K562 (cell line): ENCODE results near the gene ZKSCAN5. TPM values are rescaled to one million over a fixed set of nuclear protein-coding genes. Genes with fewer than 3 reads are reported as not detected.

Source experiments
- BRCA1 ChIP-seq, 2 experiments: fragments of 450-650 bp in 1 of 2; sonication (generic) in 1 of 2; formaldehyde crosslinking in 1 of 2; IDR thresholded peaks; 2 replicates each; pipeline versions ENCODE4 v1.5.0 to v1.6.1; 2017 to 2020; ENCODE audit warnings: mild to moderate bottlenecking in 1 of 2, missing genetic modification reagents in 1 of 2
- CSDE1 ChIP-seq, 2 experiments: fragments of 450-650 bp; IDR thresholded peaks; 2 replicates each; pipeline ENCODE4 v1.6.1; 2016; ENCODE audit warnings: mild to moderate bottlenecking in 1 of 2
- CXXC5 ChIP-seq: fragments of 250-450 bp; sonication (Bioruptor Pico); IDR thresholded peaks from 2 replicates; pipeline ENCODE4 v1.8.0; 2022; ENCODE audit warnings: inconsistent platforms, mild to moderate bottlenecking, moderate library complexity
- ERF ChIP-seq: fragments of 450-650 bp; formaldehyde crosslinking; IDR thresholded peaks from 2 replicates; pipeline ENCODE4 v1.4.0; 2020; ENCODE audit warnings: mild to moderate bottlenecking, mixed read lengths
- HIVEP1 ChIP-seq: fragments of 250-450 bp; sonication (Bioruptor Pico); IDR thresholded peaks from 2 replicates; pipeline ENCODE4 v1.4.0; 2020; ENCODE audit warnings: mild to moderate bottlenecking
- KLF13 ChIP-seq: fragments of 450-650 bp; IDR thresholded peaks from 2 replicates; pipeline ENCODE4 v1.6.1; 2016; ENCODE audit warnings: missing genetic modification characterization, low read depth, mild to moderate bottlenecking, missing compliant biosample characterization, moderate library complexity, borderline replicate concordance
- MYBL2 ChIP-seq, 2 experiments: fragments of 450-650 bp in 1 of 2; sonication (generic) in 1 of 2; formaldehyde crosslinking in 1 of 2; IDR thresholded peaks; 2 replicates each; pipeline versions ENCODE4 v1.6.1 to v1.8.1; 2017 to 2022; ENCODE audit warnings: borderline replicate concordance in 1 of 2, inconsistent platforms in 1 of 2, low read depth in 1 of 2, mild to moderate bottlenecking in 1 of 2, missing genetic modification reagents in 1 of 2, moderate library complexity in 1 of 2
- POLR2AphosphoS5 ChIP-seq: IDR thresholded peaks from 2 replicates; pipeline ENCODE4 v1.6.1; 2011; ENCODE audit warnings: mild to moderate bottlenecking, low read depth, low read length, moderate library complexity; ENCODE audit not compliant: control insufficient read depth, insufficient read depth
- TFAM ChIP-seq: fragments of 250-450 bp; sonication (Bioruptor Pico); conservative IDR thresholded peaks from 2 replicates; pipeline ENCODE4 v1.5.0; 2021; ENCODE audit warnings: mild to moderate bottlenecking, moderate library complexity
- TRIM24 ChIP-seq, 2 experiments: fragments of 450-650 bp; IDR thresholded peaks; 2 replicates each; pipeline ENCODE4 v1.6.1; 2016
- ZNF124 ChIP-seq: sonication (generic); formaldehyde crosslinking; IDR thresholded peaks from 2 replicates; pipeline ENCODE4 v1.8.1; 2022; ENCODE audit warnings: missing genetic modification reagents
- ZNF24 ChIP-seq: fragments of 450-650 bp; IDR thresholded peaks from 2 replicates; pipeline ENCODE4 v1.6.1; 2016
- ZNF507 ChIP-seq: conservative IDR thresholded peaks from 2 replicates; pipeline ENCODE4 v1.6.1; 2017; ENCODE audit warnings: missing genetic modification characterization, missing compliant biosample characterization
- polyA plus RNA-seq, 8 experiments: library from polyadenylated mRNA; depleted of rRNA in 4 of 8; stranded (reverse) in 5 of 8; unstranded in 3 of 8; fragments of >200 nt; fragmentation: Nextera tagmentation in 2 of 8; fragmentation: Illumina TruSeq in 1 of 8; extraction: Ambion mirVana in 2 of 8; extraction: Trizol in 1 of 8; gene quantifications; 2 replicates each; pipeline versions ENCODE4 v1.2.1 to v1.2.3, GENCODE V29; 2011 to 2014; ENCODE audit warnings: inconsistent platforms in 1 of 8, missing spikeins in 1 of 8
- total RNA-seq, 7 experiments: library from RNA; depleted of rRNA in 6 of 7; stranded (reverse); fragments of >200 nt in 6 of 7; fragmentation: Illumina TruSeq in 2 of 7; extraction: Trizol in 2 of 7; gene quantifications; 2 replicates each; pipeline versions ENCODE4 v1.2.1 to v1.2.3, GENCODE V29; 2011 to 2021; ENCODE audit warnings: low replicate concordance in 1 of 7
- TF ChIP-seq, protein P1 (sequence below): fragments of 150-350 bp; conservative IDR thresholded peaks from 2 replicates; pipeline ENCODE4 v1.6.1; 2014; ENCODE audit warnings: low read length
- TF ChIP-seq, protein P2 (sequence below): fragments of 450-650 bp; IDR thresholded peaks from 2 replicates; pipeline ENCODE4 v1.6.1; 2018; ENCODE audit warnings: mild to moderate bottlenecking, low read depth; ENCODE audit not compliant: partially characterized antibody
- TF ChIP-seq, protein P3 (sequence below): sonication (generic); formaldehyde crosslinking; IDR thresholded peaks from 2 replicates; pipeline ENCODE4 v1.8.0; 2022; ENCODE audit warnings: missing genetic modification reagents, mild to moderate bottlenecking, borderline replicate concordance
- TF ChIP-seq, protein P4 (sequence below), 2 experiments: fragments of 150-350 bp in 1 of 2; IDR thresholded peaks; 2 replicates each; pipeline ENCODE4 v1.6.1; 2012 to 2016; ENCODE audit warnings: low read depth in 2 of 2, low read length in 2 of 2, mild to moderate bottlenecking in 1 of 2, moderate library complexity in 1 of 2

Gene ZKSCAN5
- total and polyA plus RNA-seq, 9 of the 15 experiments (the other 6 are each of a cell fraction or from before 2014, with no cell fraction given): 4.2 to 19.0 (median 15.0) TPM

DNA sequence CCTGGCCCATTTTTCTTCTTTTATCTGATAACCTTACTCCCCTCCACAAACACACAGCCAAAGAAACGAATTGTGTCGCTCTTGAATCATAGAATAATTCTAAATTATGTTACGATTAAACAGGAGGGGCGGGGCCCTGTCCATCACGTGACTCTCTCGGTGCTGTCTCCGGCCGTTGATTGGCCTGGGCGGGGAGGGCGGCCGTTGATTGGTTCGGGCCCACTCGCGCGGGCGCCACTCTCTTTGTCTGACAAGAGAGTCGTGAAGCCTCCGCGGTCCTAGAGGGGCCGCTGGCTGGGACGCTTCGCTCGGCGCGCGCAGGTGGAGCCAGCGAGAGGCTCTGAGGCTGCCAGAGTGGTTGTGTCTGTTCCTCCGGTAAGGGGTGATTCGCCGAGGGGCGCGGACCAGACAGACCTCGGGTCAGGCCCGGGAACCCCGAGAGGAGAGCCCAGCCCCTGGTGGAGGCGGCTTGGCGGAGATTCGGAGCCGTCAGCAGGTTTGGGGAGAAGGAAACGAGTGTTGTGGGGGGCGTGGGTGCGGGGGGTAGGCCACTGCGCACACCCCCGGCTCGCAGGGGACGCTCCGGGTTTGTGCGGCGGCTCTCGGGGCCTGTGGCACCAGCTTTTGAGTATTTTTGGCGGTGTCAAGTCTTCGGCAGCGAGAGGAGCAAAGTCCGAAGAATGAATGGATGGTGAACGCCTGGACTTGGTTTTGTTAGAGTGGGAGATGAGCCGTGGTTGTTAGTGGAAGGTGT is 31.7 kb upstream of the ZKSCAN5 start, which contains the start of gene ZNF789 (continued):
- TF ChIP-seq, protein P1, sequence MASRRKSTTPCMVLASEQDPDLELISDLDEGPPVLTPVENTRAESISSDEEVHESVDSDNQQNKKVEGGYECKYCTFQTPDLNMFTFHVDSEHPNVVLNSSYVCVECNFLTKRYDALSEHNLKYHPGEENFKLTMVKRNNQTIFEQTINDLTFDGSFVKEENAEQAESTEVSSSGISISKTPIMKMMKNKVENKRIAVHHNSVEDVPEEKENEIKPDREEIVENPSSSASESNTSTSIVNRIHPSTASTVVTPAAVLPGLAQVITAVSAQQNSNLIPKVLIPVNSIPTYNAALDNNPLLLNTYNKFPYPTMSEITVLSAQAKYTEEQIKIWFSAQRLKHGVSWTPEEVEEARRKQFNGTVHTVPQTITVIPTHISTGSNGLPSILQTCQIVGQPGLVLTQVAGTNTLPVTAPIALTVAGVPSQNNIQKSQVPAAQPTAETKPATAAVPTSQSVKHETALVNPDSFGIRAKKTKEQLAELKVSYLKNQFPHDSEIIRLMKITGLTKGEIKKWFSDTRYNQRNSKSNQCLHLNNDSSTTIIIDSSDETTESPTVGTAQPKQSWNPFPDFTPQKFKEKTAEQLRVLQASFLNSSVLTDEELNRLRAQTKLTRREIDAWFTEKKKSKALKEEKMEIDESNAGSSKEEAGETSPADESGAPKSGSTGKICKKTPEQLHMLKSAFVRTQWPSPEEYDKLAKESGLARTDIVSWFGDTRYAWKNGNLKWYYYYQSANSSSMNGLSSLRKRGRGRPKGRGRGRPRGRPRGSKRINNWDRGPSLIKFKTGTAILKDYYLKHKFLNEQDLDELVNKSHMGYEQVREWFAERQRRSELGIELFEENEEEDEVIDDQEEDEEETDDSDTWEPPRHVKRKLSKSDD: no peak
- TF ChIP-seq CSDE1 (IDR thresholded peaks at IDR 0.05) (no peak), TFAM (CRISPR knock-in tag) (no peak), KLF13 (tag) (peak; percentile 56; the same call in 1 of the 2 replicates), MYBL2 (IDR thresholded peaks at IDR 0.05; ENCODE audit: low read depth) (no peak), MYBL2 (CRISPR knock-in tag; IDR thresholded peaks at IDR 0.05; ENCODE audit: borderline replicate concordance) (no peak), ZNF24 (no peak), ZNF507 (tag) (no peak), CXXC5 (peak; percentile 94), HIVEP1 (CRISPR knock-in tag) (no peak), TRIM24 (IDR thresholded peaks at IDR 0.05) (no peak), ZNF124 (CRISPR knock-in tag) (no peak), ERF (CRISPR knock-in tag) (no peak), POLR2AphosphoS5 (peak; percentile 69), BRCA1 (IDR thresholded peaks at IDR 0.05) (no peak), BRCA1 (CRISPR knock-in tag; IDR thresholded peaks at IDR 0.05) (no peak)
- TF ChIP-seq, protein P2, sequence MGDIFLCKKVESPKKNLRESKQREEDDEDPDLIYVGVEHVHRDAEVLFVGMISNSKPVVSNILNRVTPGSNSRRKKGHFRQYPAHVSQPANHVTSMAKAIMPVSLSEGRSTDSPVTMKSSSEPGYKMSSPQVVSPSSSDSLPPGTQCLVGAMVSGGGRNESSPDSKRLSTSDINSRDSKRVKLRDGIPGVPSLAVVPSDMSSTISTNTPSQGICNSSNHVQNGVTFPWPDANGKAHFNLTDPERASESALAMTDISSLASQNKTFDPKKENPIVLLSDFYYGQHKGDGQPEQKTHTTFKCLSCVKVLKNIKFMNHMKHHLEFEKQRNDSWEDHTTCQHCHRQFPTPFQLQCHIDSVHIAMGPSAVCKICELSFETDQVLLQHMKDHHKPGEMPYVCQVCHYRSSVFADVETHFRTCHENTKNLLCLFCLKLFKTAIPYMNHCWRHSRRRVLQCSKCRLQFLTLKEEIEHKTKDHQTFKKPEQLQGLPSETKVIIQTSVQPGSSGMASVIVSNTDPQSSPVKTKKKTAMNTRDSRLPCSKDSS: no peak
- TF ChIP-seq, protein P3, sequence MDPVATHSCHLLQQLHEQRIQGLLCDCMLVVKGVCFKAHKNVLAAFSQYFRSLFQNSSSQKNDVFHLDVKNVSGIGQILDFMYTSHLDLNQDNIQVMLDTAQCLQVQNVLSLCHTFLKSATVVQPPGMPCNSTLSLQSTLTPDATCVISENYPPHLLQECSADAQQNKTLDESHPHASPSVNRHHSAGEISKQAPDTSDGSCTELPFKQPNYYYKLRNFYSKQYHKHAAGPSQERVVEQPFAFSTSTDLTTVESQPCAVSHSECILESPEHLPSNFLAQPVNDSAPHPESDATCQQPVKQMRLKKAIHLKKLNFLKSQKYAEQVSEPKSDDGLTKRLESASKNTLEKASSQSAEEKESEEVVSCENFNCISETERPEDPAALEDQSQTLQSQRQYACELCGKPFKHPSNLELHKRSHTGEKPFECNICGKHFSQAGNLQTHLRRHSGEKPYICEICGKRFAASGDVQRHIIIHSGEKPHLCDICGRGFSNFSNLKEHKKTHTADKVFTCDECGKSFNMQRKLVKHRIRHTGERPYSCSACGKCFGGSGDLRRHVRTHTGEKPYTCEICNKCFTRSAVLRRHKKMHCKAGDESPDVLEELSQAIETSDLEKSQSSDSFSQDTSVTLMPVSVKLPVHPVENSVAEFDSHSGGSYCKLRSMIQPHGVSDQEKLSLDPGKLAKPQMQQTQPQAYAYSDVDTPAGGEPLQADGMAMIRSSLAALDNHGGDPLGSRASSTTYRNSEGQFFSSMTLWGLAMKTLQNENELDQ (CRISPR knock-in tag): no peak
- TF ChIP-seq, protein P4, sequence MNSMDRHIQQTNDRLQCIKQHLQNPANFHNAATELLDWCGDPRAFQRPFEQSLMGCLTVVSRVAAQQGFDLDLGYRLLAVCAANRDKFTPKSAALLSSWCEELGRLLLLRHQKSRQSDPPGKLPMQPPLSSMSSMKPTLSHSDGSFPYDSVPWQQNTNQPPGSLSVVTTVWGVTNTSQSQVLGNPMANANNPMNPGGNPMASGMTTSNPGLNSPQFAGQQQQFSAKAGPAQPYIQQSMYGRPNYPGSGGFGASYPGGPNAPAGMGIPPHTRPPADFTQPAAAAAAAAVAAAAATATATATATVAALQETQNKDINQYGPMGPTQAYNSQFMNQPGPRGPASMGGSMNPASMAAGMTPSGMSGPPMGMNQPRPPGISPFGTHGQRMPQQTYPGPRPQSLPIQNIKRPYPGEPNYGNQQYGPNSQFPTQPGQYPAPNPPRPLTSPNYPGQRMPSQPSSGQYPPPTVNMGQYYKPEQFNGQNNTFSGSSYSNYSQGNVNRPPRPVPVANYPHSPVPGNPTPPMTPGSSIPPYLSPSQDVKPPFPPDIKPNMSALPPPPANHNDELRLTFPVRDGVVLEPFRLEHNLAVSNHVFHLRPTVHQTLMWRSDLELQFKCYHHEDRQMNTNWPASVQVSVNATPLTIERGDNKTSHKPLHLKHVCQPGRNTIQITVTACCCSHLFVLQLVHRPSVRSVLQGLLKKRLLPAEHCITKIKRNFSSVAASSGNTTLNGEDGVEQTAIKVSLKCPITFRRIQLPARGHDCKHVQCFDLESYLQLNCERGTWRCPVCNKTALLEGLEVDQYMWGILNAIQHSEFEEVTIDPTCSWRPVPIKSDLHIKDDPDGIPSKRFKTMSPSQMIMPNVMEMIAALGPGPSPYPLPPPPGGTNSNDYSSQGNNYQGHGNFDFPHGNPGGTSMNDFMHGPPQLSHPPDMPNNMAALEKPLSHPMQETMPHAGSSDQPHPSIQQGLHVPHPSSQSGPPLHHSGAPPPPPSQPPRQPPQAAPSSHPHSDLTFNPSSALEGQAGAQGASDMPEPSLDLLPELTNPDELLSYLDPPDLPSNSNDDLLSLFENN (IDR thresholded peaks at IDR 0.05; ENCODE audit: low read depth in 2 of 2, low read length in 2 of 2): no peak
